OCI-LY7 (cell line): ENCODE measurements around the gene PSEN1. TPM values are rescaled to one million over a fixed set of nuclear protein-coding genes. Genes with fewer than 3 reads are reported as not detected.

Experiments used
- BruUV-seq: library from RNA; stranded (reverse); fragments of 400-500 nt; replicated peaks from 2 replicates; lab custom pipeline; 2021; lab: Mats Ljungman, UMichigan
- CTCF ChIA-PET: fragments of 300-600 bp; sonication (Branson Sonifier 250); formaldehyde crosslinking; loops from one replicate; lab custom pipeline; 2022; ENCODE audit warnings: antibody characterized with exemption; ENCODE audit not compliant: unreplicated experiment; lab: Charles Lee
- POLR2A ChIA-PET: fragments of 300-600 bp; sonication (Branson Sonifier 250); formaldehyde crosslinking; loops from one replicate; lab custom pipeline; 2022; ENCODE audit warnings: antibody characterized with exemption; lab: Charles Lee
- DNase-seq: peaks from one replicate; pipeline ENCODE4 v3.0.0-alpha.2; 2015; ENCODE audit warnings: low spot score
- H2AFZ ChIP-seq: fragments of 200-600 bp; sonication (generic), shearing (Covaris generic); 2 replicates; pipeline ENCODE4 v1.6.1; 2014; ENCODE audit warnings: mild to moderate bottlenecking, antibody characterized with exemption, low read length, moderate library complexity
- H3K27ac ChIP-seq: fragments of 200-600 bp; sonication (generic); 2 replicates; pipeline ENCODE4 v1.5.1; 2014; ENCODE audit warnings: mixed run types, low read depth, mild to moderate bottlenecking, moderate library complexity, low read length, inconsistent platforms; ENCODE audit not compliant: poor library complexity, severe bottlenecking
- H3K36me3 ChIP-seq: fragments of 200-600 bp; sonication (generic); 2 replicates; pipeline ENCODE4 v1.6.1; 2014; ENCODE audit warnings: mild to moderate bottlenecking, antibody characterized with exemption, low read length, moderate library complexity, mixed read lengths; ENCODE audit not compliant: insufficient read depth
- H3K4me1 ChIP-seq: fragments of 200-600 bp; sonication (generic); 2 replicates; pipeline ENCODE4 v1.5.1; 2014; ENCODE audit warnings: mild to moderate bottlenecking, low read length; ENCODE audit not compliant: insufficient read depth, poor library complexity, severe bottlenecking
- H3K4me2 ChIP-seq: fragments of 200-600 bp; sonication (generic); 2 replicates; pipeline ENCODE4 v1.6.1; 2014; ENCODE audit warnings: mild to moderate bottlenecking, low read length
- H3K4me3 ChIP-seq: fragments of 200-600 bp; sonication (generic); 2 replicates; pipeline ENCODE4 v1.5.1; 2014; ENCODE audit warnings: mild to moderate bottlenecking, low read depth, low read length; ENCODE audit not compliant: poor library complexity, severe bottlenecking
- H3K79me2 ChIP-seq: fragments of 200-600 bp; sonication (generic); 2 replicates; pipeline ENCODE4 v1.6.1; 2016; ENCODE audit warnings: low read depth, mild to moderate bottlenecking, low read length, moderate library complexity, mixed read lengths; ENCODE audit not compliant: insufficient read depth
- H3K9me2 ChIP-seq: fragments of 200-600 bp; sonication (generic); 2 replicates; pipeline ENCODE4 v1.6.1; 2016; ENCODE audit warnings: mild to moderate bottlenecking, low read length, mixed read lengths; ENCODE audit not compliant: insufficient read depth
- H3K9me3 ChIP-seq: fragments of 200-600 bp; sonication (generic); 2 replicates; pipeline ENCODE4 v1.6.1; 2014; ENCODE audit warnings: mild to moderate bottlenecking, mixed run types, low read length, mixed read lengths
- H4K20me1 ChIP-seq: fragments of 200-600 bp; sonication (generic); 2 replicates; pipeline ENCODE4 v1.6.1; 2014; ENCODE audit warnings: mild to moderate bottlenecking, antibody characterized with exemption, low read length, moderate library complexity, mixed read lengths; ENCODE audit not compliant: insufficient read depth
- EZH2phosphoT487 ChIP-seq: fragments of 200-600 bp; sonication (generic); IDR thresholded peaks from 2 replicates; pipeline ENCODE4 v1.6.1; 2018; ENCODE audit warnings: low read depth, borderline replicate concordance, mild to moderate bottlenecking, mixed run types, antibody characterized with exemption, low read length, moderate library complexity, mixed read lengths
- intact Hi-C: fragments of 100-400 bp; cut with micrococcal nuclease; formaldehyde crosslinking; loops from one replicate; pipeline ENCODE4 v1.10.0; 2022; ENCODE audit not compliant: unreplicated experiment
- total RNA-seq, 2 experiments: library from RNA; depleted of rRNA in 1 of 2; stranded (reverse); fragments of >200 nt in 1 of 2; shearing (Covaris generic) in 1 of 2; gene quantifications; 2 replicates each; pipeline ENCODE4 v1.2.3, GENCODE V29; 2014 to 2022
- TF ChIP-seq, protein P1 (sequence below): fragments of 200-600 bp; sonication (generic); conservative IDR thresholded peaks from 2 replicates; pipeline ENCODE4 v1.5.1; 2014; ENCODE audit warnings: mild to moderate bottlenecking, antibody characterized with exemption, low read length, moderate library complexity, mixed read lengths

Gene PSEN1
- total RNA-seq, 2 experiments from 2014 or later, result 24.4 to 28.0 TPM

DNA sequence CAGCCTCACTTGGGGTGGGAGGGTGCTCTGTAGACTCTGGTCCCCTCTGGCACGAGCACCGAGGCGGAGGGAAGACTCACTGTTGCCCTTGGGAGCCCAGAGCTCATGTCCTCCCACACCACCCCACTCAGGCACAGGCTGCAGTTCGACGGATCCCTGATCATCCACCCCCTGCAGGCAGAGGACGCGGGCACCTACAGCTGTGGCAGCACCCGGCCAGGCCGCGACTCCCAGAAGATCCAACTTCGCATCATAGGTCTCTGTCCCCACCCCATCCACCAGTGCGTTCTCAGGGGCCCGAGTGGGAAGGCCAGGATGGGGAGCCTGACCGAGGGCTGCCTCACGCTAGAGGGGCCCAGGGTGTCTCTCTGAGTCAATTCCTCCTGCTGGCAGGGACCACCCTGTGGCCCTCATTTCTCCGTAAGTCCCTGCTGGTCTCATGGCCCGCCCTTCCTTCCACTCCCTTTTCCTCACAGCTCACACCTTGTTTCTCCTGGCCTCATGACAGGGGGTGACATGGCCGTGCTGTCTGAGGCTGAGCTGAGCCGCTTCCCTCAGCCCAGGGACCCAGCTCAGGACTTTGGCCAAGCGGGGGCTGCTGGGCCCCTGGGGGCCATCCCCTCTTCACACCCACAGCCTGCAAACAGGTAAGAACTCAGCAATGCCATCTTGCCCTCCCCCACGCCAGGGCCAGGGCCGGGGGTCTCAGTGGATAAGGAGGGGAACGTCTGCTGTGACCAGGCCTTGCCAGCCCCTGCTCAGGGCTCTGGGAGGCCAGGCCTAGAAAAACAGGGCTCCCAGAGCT, 128.0 kb downstream of the PSEN1 start:
- no peaks in the 10 kb centered on the region for H3K9me2 ChIP-seq
- intact Hi-C loops, result no loop called here
- no peak overlapping the region for H3K4me3 ChIP-seq
- H3K27ac ChIP-seq, result no peak overlapping the region
- no TSS peak for BruUV-seq
- H3K4me1 ChIP-seq, result peaks cover 6% of the 10 kb centered on the region
- H4K20me1 ChIP-seq, result no peaks in the 10 kb centered on the region
- ChIA-PET CTCF (interaction anchor here (0.6 kb wide), 1 partner anchor 24 kb away, joined by 7 read pairs; no protein-coding TSS in a partner anchor), POLR2A (interaction anchor here (0.8 kb wide), 1 partner anchor 8 kb away, joined by 3 read pairs; no protein-coding TSS in a partner anchor)
- no peak for DNase-seq
- H2AFZ ChIP-seq, result no peak overlapping the region
- no peak overlapping the region for H3K4me2 ChIP-seq
- H3K9me3 ChIP-seq, result no peaks in the 10 kb centered on the region
- no peaks in the 10 kb centered on the region for H3K79me2 ChIP-seq
- H3K36me3 ChIP-seq, result no peaks in the 10 kb centered on the region
- TF ChIP-seq, protein P1, sequence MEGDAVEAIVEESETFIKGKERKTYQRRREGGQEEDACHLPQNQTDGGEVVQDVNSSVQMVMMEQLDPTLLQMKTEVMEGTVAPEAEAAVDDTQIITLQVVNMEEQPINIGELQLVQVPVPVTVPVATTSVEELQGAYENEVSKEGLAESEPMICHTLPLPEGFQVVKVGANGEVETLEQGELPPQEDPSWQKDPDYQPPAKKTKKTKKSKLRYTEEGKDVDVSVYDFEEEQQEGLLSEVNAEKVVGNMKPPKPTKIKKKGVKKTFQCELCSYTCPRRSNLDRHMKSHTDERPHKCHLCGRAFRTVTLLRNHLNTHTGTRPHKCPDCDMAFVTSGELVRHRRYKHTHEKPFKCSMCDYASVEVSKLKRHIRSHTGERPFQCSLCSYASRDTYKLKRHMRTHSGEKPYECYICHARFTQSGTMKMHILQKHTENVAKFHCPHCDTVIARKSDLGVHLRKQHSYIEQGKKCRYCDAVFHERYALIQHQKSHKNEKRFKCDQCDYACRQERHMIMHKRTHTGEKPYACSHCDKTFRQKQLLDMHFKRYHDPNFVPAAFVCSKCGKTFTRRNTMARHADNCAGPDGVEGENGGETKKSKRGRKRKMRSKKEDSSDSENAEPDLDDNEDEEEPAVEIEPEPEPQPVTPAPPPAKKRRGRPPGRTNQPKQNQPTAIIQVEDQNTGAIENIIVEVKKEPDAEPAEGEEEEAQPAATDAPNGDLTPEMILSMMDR, result no peak
- no peak for TF ChIP-seq EZH2phosphoT487

DNA sequence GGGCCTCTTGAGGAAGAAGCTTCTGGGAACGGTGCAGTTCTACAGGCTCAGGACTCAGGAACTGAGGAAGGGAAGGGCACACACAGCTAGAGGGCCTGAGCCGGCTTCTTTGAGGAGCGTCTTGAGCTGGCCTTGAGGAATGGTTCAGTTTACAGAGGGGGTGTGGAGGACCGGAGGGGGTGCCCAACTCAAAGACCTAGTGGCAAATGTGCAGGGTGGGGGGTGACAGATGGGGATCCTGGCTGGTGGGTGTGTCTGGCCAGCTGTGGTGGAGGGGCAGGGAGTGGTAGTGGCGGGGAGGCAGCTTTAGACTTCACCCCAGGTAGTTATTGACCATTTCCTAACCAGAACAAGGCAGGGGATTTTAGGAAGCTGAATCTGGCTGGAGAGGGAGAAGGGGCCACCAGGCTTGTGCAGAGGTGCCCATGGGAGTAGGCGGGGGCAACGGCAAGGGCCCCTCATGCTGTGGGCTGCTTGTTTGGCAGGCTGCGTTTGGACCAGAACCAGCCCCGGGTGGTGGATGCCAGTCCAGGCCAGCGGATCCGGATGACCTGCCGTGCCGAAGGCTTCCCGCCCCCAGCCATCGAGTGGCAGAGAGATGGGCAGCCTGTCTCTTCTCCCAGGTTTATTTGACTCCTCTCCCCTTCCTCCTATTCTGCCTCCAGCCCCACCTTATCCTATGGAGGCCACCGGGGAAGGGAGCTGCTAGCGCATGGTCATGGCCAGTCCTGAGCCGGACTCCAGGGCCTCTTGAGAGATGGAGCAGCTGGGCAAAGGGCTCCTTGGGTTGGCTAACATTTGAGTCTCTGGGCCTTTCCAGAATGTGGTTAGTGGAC, 128.8 kb downstream of the PSEN1 start:
- Histone ChIP-seq H3K4me1 (peaks cover 15% of the 10 kb centered on the region), H2AFZ (no peak overlapping the region)
- CTCF ChIA-PET, result no interaction called here

More for the DNA sequence above, 128.8 kb downstream of the PSEN1 start:
- intact Hi-C loops, result no loop called here
- POLR2A ChIA-PET, result interaction anchor here (0.6 to 0.8 kb wide), 4 partner anchors 10 to 411 kb away, joined by 3 read pairs; no protein-coding TSS in a partner anchor
- no TSS peak for BruUV-seq
- H3K4me2 ChIP-seq, result no peak overlapping the region
- H3K79me2 ChIP-seq, result no peaks in the 10 kb centered on the region
- no peaks in the 10 kb centered on the region for H3K9me2 ChIP-seq
- no peaks in the 10 kb centered on the region for H4K20me1 ChIP-seq
- TF ChIP-seq, protein P1, result no peak
- no peak for TF ChIP-seq EZH2phosphoT487
- no peaks in the 10 kb centered on the region for H3K9me3 ChIP-seq
- no peaks in the 10 kb centered on the region for H3K36me3 ChIP-seq
- H3K27ac ChIP-seq, result no peak overlapping the region
- no peak for DNase-seq
- H3K4me3 ChIP-seq, result no peak overlapping the region
